Ishikawa (cell line): Measurements from ENCODE around the gene FDXACB1.

Source experiments
- MAX ChIP-seq: IDR thresholded peaks from 2 replicates; pipeline ENCODE4 v1.6.1; 2012
- TCF12 ChIP-seq: IDR thresholded peaks from 2 replicates; pipeline ENCODE4 v1.6.1; 2012; ENCODE audit warnings: low read depth
- TF ChIP-seq, protein P1 (sequence below): IDR thresholded peaks from 2 replicates; pipeline ENCODE4 v1.6.1; 2012; ENCODE audit warnings: low read depth, mild to moderate bottlenecking

DNA sequence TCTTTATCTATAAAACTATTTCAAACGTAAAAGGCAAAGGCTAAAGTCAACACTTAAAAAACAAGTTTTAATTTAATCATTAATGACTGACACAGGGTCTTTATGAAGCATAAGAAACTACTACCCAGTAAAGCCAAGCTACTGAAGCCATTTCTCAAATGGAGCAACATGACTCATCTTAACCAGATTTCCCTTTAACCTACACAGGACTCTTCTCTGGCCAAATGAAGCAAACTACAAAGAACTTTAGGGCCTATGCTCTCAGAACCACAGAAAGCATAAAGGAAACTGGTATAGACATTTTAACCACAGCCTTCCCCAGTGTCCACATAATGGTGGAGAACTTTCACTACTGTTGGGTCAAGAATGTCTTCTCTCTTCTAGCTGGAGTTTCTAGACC is 42.2 kb downstream of the FDXACB1 start:
- TF ChIP-seq TCF12, result no peak
- no peak for TF ChIP-seq MAX
- TF ChIP-seq, protein P1, sequence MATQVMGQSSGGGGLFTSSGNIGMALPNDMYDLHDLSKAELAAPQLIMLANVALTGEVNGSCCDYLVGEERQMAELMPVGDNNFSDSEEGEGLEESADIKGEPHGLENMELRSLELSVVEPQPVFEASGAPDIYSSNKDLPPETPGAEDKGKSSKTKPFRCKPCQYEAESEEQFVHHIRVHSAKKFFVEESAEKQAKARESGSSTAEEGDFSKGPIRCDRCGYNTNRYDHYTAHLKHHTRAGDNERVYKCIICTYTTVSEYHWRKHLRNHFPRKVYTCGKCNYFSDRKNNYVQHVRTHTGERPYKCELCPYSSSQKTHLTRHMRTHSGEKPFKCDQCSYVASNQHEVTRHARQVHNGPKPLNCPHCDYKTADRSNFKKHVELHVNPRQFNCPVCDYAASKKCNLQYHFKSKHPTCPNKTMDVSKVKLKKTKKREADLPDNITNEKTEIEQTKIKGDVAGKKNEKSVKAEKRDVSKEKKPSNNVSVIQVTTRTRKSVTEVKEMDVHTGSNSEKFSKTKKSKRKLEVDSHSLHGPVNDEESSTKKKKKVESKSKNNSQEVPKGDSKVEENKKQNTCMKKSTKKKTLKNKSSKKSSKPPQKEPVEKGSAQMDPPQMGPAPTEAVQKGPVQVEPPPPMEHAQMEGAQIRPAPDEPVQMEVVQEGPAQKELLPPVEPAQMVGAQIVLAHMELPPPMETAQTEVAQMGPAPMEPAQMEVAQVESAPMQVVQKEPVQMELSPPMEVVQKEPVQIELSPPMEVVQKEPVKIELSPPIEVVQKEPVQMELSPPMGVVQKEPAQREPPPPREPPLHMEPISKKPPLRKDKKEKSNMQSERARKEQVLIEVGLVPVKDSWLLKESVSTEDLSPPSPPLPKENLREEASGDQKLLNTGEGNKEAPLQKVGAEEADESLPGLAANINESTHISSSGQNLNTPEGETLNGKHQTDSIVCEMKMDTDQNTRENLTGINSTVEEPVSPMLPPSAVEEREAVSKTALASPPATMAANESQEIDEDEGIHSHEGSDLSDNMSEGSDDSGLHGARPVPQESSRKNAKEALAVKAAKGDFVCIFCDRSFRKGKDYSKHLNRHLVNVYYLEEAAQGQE, result no peak
